ENCODE results near the gene CD101. TPM values are rescaled to one million over a fixed set of nuclear protein-coding genes. Genes with fewer than 3 reads are reported as not detected.

The CD101 gene
- total RNA-seq, 1 experiment from 2014 or later = 1.8 TPM

DNA sequence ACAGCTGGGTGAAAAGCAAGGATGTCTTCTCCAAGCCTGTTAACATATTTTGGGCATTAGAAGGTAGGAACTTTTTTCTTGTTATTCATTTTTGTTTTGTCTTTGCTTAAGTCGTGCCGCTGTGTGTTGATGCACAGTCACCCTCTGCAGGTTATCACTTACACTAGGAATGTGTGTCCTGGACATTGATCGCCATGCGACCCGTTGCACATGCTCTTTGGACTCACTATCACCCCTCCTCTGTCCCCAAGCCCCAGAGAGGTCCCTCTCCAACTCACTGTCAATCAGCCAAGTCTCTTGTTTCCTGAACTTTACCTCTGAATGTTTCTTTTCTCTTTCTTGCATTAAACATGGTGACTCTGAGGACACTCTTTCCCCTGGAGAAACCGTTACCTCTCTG is 40.0 kb upstream of the CD101 start:
- Histone ChIP-seq H3K14ac (ENCODE audit: insufficient read depth, low read length) (no peak overlapping the region), H3K4me1 (ENCODE audit: insufficient read depth, low read length) (0 out of 2 replicates have a peak, but pooled peaks cover under 1% of the 10 kb centered on the region), H2BK5ac (ENCODE audit: insufficient read length, low read length) (no peak overlapping the region), H3K79me2 (ENCODE audit: insufficient read depth, low read length) (no peaks in the 10 kb centered on the region), H4K8ac (replicated peaks; ENCODE audit: insufficient read length, low read depth, low read length) (no peak overlapping the region), H2AFZ (ENCODE audit: low read length) (no peak overlapping the region), H3K18ac (ENCODE audit: insufficient read length, low read depth, low read length) (no peak overlapping the region), H4K5ac (ENCODE audit: insufficient read length, low read depth, low read length) (no peak overlapping the region), H4K91ac (ENCODE audit: insufficient read length, low read depth, low read length) (no peak overlapping the region), H3K4me2 (ENCODE audit: insufficient read depth, insufficient read length, low read length) (no peak overlapping the region), H2AK5ac (ENCODE audit: insufficient read length, low read length) (no peak overlapping the region), H3K27me3 (ENCODE audit: insufficient read depth, low read length) (no peaks in the 10 kb centered on the region), H3K23ac (ENCODE audit: insufficient read length, low read depth, low read length) (no peak overlapping the region), H2BK15ac (ENCODE audit: low read depth, low read length) (no peak overlapping the region), H3K56ac (ENCODE audit: insufficient read length, low read depth, low read length) (no peak overlapping the region), H2BK12ac (ENCODE audit: insufficient read length, low read depth, low read length) (no peak overlapping the region), H2BK120ac (ENCODE audit: low read depth, low read length, poor library complexity, severe bottlenecking) (no peak overlapping the region), H4K20me1 (ENCODE audit: control insufficient read depth, insufficient read depth, insufficient read length) (peaks cover 2% of the 10 kb centered on the region), H3K79me1 (ENCODE audit: insufficient read depth, low read depth, low read length, poor library complexity, severe bottlenecking) (no peaks in the 10 kb centered on the region), H3K9ac (ENCODE audit: extremely low read depth, insufficient read length, low read length) (no peak overlapping the region), H3K23me2 (ENCODE audit: insufficient read length, low read depth, low read length, poor library complexity, severe bottlenecking) (no peaks in the 10 kb centered on the region), H3T11ph (ENCODE audit: low read length) (no peak overlapping the region), H3K9me3 (ENCODE audit: control insufficient read depth, low read depth, low read length) (no peaks in the 10 kb centered on the region), H3K4ac (ENCODE audit: low read depth, low read length) (no peak overlapping the region), H2BK20ac (ENCODE audit: low read depth, low read length, poor library complexity, severe bottlenecking) (no peak overlapping the region), H3K27ac (ENCODE audit: insufficient read length, low read depth, low read length) (no peak overlapping the region)
- no peaks in the 10 kb centered on the region for H3K4me1 Mint-ChIP-seq
- no peak overlapping the region for H3K4me3 Mint-ChIP-seq
- H3K36me3 Mint-ChIP-seq (ENCODE audit: insufficient read depth in 1 of 3, low read depth in 3 of 3) = peaks cover 8 to 13% (median 8%) of the 10 kb centered on the region in 3 experiments; a peak in 6 of 7 replicates
- no CpG with 5 or more reads among the region's 6 CpGs for WGBS (ENCODE audit: extremely low coverage, insufficient read length, low lambda C conversion rate)
- no peaks in the 10 kb centered on the region for H3K27me3 Mint-ChIP-seq (ENCODE audit: low read depth)
- no peaks in the 10 kb centered on the region for H3K9me3 Mint-ChIP-seq
- DNase-seq = no peak
- H3K27ac Mint-ChIP-seq = no peak overlapping the region
- TF ChIP-seq, protein P1, sequence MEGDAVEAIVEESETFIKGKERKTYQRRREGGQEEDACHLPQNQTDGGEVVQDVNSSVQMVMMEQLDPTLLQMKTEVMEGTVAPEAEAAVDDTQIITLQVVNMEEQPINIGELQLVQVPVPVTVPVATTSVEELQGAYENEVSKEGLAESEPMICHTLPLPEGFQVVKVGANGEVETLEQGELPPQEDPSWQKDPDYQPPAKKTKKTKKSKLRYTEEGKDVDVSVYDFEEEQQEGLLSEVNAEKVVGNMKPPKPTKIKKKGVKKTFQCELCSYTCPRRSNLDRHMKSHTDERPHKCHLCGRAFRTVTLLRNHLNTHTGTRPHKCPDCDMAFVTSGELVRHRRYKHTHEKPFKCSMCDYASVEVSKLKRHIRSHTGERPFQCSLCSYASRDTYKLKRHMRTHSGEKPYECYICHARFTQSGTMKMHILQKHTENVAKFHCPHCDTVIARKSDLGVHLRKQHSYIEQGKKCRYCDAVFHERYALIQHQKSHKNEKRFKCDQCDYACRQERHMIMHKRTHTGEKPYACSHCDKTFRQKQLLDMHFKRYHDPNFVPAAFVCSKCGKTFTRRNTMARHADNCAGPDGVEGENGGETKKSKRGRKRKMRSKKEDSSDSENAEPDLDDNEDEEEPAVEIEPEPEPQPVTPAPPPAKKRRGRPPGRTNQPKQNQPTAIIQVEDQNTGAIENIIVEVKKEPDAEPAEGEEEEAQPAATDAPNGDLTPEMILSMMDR (conservative IDR thresholded peaks at IDR 0.05) = no peak

Measured in H9 (cell line).